CD4-positive, alpha-beta T cell treated with Interleukin-15 for 4 hours (primary cell): ENCODE results near the gene OR2V2.
"Not testable (repeated sequence)": the region's sequence is repeated elsewhere in the genome, so short reads cannot be mapped to it uniquely, and the experiment has no call there.

Source experiments
- DNase-seq: peaks from one replicate; pipeline ENCODE4 v3.0.0-alpha.2; 2020; ENCODE audit warnings: low spot score

Gene OR2V2

GRCh38 chr5:181146927-181147636, at the start of gene OR2V2:
Gene OR2V2 (plus strand): TSS chr5:181147586. CDS start chr5:181154943, 7,357 bp downstream.
- DNase-seq: not testable (repeated sequence)

DNA sequence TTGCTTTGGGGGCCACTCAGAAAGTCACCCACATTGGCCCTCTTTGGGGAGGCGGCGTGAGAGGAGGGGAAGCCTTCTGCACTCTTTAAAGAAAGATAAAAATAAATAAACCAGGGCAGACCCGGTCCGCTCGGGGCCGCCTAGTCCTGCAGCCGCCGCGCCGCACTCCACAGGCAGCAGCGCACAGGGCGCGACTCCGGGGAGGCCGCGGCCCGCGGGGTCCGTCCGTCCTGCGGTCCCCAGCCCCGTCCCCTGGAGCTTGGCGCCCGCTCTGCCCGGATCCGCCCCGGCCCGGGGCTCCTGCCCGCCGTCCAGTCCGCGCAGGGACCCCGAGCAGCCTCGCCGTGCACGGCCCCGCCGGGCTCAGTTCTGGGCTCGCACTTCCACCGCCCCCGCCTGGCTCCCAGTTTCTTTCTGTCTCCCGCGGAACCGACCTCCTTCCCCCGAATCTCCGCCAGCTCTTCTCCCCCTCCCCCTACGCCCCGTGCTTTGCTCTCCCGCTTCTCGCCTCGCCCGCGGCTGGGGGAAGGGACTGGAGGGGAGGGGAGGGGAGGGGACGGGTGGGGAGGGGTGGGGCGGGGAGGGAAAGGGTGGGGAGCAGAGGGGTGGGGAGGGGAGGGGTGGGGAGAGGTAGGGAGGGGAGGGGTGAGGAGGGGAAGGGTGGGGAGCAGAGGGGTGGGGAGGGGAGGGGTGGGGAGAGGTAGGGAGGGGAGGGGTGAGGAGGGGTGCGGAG, 49.5 kb upstream of the OR2V2 start:
- DNase-seq: not testable (repeated sequence)

DNA sequence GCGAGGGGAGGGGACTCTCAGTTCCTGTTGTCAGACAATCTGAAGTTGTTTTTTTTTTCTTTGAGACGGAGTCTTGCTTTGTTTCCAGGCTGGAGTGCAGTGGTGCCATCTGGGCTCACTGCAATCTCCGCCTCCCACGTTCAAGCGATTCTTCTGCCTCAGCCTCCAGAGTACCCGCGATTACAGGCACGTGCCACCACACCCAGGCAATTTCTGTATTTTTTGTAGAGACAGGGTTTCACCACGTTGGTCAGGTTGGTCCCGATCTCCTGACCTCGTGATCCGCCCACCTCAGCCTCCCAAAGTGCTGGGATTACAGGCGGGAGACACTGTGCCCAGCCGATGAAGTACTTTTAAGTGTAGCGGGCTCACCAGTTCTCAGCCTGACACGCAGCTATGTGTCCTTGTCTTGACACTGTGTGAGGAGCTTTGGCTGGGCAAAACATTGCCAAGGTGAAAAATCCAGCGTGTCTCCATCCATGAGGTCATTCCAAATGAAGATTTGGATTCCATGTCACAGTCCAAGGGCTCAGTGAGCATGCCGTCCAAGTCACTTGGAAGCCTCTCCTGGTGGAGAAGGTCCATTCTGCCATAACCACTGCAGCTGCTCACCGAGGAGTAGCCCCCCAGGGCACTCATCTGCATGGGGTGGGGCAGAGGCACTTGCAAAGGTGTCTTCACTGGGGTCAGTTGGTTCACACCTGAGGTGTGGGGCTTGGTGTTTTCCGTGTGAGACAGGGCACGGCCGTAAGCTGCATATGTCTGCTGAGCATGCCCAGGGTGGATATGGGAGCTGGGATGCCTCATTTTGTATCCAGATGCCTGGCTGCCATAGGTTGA, 48.4 kb upstream of the OR2V2 start:
- no peak for DNase-seq

- DNase-seq: no peak
Measured at GRCh38 chr5:181099602-181100086, 47.7 kb upstream of the OR2V2 start.

GRCh38 chr5:181100121-181100875, 47.1 kb upstream of the OR2V2 start:
- no peak for DNase-seq

DNA sequence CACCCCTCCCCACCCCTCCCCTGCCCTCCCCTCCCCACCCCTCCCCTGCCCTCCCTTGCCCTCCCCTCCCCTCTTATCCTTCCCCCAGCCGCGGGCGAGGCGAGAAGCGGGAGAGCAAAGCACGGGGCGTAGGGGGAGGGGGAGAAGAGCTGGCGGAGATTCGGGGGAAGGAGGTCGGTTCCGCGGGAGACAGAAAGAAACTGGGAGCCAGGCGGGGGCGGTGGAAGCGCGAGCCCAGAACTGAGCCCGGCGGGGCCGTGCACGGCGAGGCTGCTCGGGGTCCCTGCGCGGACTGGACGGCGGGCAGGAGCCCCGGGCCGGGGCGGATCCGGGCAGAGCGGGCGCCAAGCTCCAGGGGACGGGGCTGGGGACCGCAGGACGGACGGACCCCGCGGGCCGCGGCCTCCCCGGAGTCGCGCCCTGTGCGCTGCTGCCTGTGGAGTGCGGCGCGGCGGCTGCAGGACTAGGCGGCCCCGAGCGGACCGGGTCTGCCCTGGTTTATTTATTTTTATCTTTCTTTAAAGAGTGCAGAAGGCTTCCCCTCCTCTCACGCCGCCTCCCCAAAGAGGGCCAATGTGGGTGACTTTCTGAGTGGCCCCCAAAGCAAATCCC, 46.2 kb upstream of the OR2V2 start:
- not testable (repeated sequence) for DNase-seq

- not testable (repeated sequence) for DNase-seq
Measured at GRCh38 chr5:181101930-181102674, 45.3 kb upstream of the OR2V2 start.

DNA sequence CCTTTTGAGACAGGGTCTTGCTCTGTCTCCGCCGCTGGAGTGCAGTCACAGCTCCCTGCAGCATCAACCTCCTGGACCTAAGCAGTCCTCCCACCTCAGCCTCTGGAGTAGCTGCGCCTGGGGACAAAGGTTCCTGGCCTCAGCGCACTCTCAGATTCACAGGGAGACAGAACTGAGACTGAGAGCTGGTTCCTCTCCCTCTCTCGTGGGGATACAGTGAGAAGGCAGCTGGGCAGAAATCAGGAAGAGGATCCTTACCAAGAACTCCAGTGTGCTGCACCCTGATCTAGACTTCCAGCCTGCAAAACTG, 43.2 kb upstream of the OR2V2 start:
- DNase-seq: not testable (repeated sequence)

- not testable (repeated sequence) for DNase-seq
Measured at GRCh38 chr5:181104606-181105390, 42.6 kb upstream of the OR2V2 start.

DNA sequence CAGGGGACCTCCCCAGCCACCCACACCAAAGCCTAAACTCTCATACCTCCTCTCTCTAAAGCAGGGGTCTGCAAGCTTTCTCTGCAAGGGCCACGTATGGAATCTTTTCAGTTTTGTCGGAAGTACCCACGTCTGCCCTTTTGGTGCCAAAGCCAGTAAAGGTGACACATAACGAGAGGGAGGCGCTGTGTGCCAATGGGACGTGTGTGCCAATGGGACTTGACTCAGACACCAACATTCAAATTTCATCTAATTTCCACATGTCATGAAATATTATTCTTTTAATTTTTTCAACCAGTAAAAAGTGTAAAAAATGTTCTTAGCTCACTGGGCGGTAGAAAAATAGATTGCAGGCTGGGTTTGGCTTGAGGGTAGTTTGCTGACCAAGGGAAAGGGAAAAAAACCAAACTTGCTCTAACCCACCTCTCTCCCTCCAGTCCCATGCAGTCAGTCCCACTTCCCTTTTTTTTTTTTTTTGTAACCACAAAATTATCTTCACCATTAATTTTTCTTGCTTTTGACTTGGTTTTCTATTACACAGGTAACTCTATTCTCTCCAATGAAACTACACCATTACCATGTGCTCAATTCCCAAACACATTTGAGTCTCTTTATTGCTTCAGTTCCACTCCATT, 41.9 kb upstream of the OR2V2 start:
- no peak for DNase-seq

GRCh38 chr5:181107699-181108098, 39.7 kb upstream of the OR2V2 start:
- DNase-seq: no peak

GRCh38 chr5:181108578-181109165, 38.7 kb upstream of the OR2V2 start:
- no peak for DNase-seq

DNA sequence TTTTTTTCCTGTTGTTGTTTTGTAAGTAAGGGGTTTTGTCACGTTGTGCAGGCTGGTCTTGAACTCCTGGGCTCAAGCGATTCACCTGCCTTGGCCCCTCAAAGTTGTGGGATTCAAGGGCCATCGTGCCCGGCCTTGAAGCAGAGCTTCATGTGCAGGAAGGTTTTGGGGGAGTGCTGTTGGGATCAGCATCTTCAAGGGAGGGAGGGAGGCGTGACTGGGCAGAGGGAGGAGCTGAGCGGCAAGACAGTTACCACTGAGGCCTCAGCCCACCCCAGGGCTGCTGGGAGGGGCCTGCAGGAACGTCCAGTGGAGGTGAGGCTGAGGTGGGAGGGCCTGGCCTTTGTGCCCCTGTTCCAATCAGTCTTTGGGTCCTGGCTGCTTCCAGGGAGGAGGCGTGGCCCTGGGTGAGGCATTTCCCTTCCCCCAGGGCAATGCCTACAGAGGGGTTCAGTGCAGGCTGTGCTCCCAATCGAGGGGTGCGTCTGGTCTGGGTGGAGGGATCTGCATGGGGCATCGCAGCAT, 37.8 kb upstream of the OR2V2 start:
- no peak for DNase-seq

GRCh38 chr5:181111010-181111409, 36.4 kb upstream of the OR2V2 start:
- DNase-seq: no peak

DNA sequence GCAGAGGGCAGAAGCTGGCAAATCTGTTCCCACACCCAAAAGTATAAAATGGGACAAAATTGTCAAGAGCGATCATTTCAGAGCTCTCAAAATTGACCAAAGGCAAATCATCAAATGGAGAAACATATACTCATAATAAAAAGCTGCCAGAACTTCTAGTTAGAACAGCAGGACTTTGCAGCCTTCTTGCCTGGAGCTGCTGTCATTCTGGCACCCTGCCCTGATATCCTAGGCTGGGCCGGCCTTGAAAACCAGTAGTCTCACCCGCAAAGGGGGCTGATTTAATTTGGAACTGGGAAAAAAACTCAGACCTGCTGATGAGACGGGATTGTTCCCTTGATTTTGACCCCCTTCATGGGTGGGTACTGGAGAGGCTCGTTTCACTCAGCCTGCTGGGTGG, 34.9 kb upstream of the OR2V2 start:
- no peak for DNase-seq

DNA sequence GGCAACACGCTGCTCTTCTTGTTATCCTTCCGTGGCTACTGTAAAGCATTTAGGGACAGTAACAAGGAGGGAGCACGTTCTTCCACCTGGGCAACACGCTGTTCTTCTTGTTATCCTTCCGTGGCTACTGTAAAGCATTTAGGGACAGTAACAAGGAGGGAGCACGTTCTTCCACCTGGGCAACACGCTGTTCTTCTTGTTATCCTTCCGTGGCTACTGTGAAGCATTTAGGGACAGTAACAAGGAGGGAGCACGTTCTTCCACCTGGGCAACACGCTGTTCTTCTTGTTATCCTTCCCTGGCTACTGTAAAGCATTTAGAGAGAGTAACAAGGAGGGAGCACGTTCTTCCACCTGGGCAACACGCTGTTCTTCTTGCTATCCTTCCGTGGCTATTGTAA, 33.8 kb upstream of the OR2V2 start:
- DNase-seq: not testable (repeated sequence)

DNA sequence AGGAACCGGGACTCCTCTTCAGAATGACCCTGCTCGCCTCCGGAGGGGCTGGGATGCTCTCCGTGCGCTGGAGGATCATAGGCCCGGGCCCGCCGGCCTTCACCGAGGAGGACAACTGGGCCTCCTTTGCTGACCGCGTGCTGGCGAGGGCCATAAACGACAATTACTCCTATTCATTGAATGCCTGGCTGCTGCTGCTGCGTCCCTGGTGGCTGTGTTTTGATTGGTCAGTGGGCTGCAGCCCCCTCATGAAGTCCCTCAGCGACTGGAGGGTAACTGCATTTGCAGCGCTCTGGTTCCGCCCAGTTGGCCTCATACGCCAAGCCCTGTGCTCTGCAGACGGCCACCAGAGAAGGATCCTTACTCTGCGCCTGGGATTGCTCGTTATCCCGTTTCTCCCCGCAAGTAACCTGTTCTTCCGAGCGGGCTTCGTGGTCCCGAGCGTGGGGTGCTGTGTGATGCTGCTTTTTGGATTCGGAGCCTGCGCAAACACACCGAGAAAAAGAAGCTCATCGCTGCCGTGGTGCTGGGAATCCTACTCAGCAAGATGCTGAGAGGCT, 33.0 kb upstream of the OR2V2 start:
- no peak for DNase-seq
